Neutrophil (primary cell): ENCODE data around the gene LAMB3.
A peak's percentile ranks its signal among the peaks of the same experiment; 100 is the strongest.
"Not testable (repeated sequence)": the region's sequence is repeated elsewhere in the genome, so short reads cannot be mapped to it uniquely, and the experiment has no call there.

Source experiments
- H3K27ac ChIP-seq: fragments of 200-600 bp; sonication (generic); 2 replicates; pipeline ENCODE4 v1.5.1; 2016; ENCODE audit warnings: mild to moderate bottlenecking, moderate library complexity
- H3K27me3 ChIP-seq: fragments of 200-600 bp; sonication (generic); 2 replicates; pipeline ENCODE4 v1.6.0; 2016; ENCODE audit warnings: mild to moderate bottlenecking
- H3K36me3 ChIP-seq: fragments of 200-600 bp; sonication (generic); 2 replicates; pipeline ENCODE4 v1.5.1; 2017
- H3K4me1 ChIP-seq, 2 experiments: fragments of 200-600 bp in 1 of 2; sonication (generic) in 1 of 2; 1 replicate in 1 of 2; 2 replicates in 1 of 2; pipeline versions ENCODE4 v1.5.1 to v1.6.1; 2013 to 2016; ENCODE audit warnings: low read depth in 1 of 2, low read length in 1 of 2, mild to moderate bottlenecking in 1 of 2, moderate library complexity in 1 of 2; ENCODE audit not compliant: control insufficient read depth in 1 of 2, insufficient read depth in 1 of 2
- H3K4me3 ChIP-seq, 2 experiments: fragments of 200-600 bp in 1 of 2; sonication (generic) in 1 of 2; 1 replicate in 1 of 2; 2 replicates in 1 of 2; pipeline ENCODE4 v1.5.1; 2013 to 2016; ENCODE audit warnings: low read depth in 1 of 2, low read length in 1 of 2, mild to moderate bottlenecking in 1 of 2, moderate library complexity in 1 of 2
- H3K9me3 ChIP-seq: fragments of 200-600 bp; sonication (generic); 2 replicates; pipeline ENCODE4 v1.5.1; 2016
- TF ChIP-seq, protein P1 (sequence below): fragments of 200-600 bp; sonication (generic); IDR thresholded peaks from 2 replicates; pipeline ENCODE4 v1.5.1; 2016; ENCODE audit warnings: antibody characterized with exemption

The LAMB3 gene

DNA sequence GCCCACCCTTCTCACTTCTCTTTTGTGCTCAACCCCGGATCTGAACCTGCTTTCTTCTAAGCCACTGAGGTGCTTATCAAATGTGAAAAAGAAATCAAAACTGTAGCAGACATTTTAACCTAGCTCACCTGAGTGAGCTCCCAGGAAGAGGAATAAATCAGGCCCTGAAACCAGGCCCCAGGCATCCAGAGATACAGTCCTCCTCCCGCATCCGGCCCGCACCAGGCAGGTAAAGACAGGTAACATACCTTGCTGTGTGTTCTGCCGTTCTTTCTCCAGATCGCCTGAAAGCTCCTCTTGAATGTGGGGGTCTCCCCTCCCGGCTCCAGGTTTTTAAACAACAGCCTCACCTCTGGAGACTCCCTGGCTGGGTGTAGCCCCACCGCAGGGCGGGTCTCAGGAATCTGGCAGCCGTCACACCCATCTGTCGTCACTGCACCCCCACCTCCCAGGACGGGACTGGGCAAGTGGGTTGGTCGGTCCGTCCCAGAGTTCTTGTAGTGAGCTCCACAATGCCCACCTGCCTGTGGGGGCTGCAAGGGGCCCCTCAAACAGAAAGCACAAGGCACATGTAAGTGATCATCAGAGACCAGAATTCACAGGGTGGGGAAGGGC is at the start of gene LAMB3:
LAMB3 (minus strand) TSS at position 305 of the 615 bp plus-strand sequence. CDS start 1,481 bp downstream, outside the sequence.
- H3K4me3 ChIP-seq, result peak within 1 kb of the TSS in 1 of 2 experiments; percentile 29
- H3K27ac ChIP-seq, result peak within 1 kb of the TSS; percentile 90
- H3K36me3 ChIP-seq, result no peaks in the 10 kb centered on the region
- H3K9me3 ChIP-seq, result no peaks in the 10 kb centered on the region
- TF ChIP-seq, protein P1, sequence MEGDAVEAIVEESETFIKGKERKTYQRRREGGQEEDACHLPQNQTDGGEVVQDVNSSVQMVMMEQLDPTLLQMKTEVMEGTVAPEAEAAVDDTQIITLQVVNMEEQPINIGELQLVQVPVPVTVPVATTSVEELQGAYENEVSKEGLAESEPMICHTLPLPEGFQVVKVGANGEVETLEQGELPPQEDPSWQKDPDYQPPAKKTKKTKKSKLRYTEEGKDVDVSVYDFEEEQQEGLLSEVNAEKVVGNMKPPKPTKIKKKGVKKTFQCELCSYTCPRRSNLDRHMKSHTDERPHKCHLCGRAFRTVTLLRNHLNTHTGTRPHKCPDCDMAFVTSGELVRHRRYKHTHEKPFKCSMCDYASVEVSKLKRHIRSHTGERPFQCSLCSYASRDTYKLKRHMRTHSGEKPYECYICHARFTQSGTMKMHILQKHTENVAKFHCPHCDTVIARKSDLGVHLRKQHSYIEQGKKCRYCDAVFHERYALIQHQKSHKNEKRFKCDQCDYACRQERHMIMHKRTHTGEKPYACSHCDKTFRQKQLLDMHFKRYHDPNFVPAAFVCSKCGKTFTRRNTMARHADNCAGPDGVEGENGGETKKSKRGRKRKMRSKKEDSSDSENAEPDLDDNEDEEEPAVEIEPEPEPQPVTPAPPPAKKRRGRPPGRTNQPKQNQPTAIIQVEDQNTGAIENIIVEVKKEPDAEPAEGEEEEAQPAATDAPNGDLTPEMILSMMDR, result no peak
- peaks cover 9% of the 10 kb centered on the region for H3K27me3 ChIP-seq
- peaks cover 74 to 84% of the 10 kb centered on the region in 2 experiments for H3K4me1 ChIP-seq

DNA sequence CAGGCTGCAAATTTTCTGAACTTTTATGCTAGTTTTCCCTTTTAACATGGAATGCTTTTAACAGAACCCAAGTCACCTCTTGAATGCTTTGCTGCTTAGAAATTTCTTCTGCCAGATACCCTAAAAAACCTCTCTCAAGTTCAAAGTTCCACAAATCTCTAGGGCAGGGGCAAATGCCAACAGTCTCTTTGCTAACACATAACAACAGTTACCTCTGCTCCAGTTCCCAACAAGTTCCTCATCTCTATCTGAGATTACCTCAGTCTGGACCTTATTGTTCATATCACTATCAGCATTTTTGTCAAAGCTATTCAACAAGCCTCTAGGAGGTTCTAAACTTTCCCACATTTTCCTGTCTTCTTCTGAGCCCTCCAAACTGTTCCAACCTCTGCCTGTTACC is 48.5 kb upstream of the LAMB3 start:
- H3K9me3 ChIP-seq, H3K4me3 ChIP-seq, H3K27ac ChIP-seq, H3K36me3 ChIP-seq, H3K4me1 ChIP-seq: not testable (repeated sequence)
- peaks cover 62% of the 10 kb centered on the region for H3K27me3 ChIP-seq

DNA sequence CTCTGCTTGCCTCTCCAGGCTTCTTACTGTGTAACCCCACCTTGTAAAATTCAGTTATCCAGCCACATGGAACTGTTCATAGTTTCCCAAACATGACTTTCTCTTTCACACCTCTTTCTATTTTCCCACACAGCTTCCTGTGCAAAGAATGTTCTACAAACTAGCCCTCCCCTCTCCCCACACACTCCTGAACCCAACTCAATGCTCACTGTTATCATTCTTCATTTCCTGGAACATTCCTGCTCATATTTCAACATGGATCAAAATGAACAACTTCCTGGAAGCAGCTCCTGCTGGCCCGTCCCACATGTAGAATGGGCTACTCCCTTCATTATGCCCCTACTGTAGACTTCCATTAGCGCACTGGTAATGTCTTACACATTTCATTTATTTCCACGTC is 44.9 kb upstream of the LAMB3 start:
- Histone ChIP-seq H3K27ac (no peak overlapping the region), H3K4me3 (no peak overlapping the region), H3K36me3 (no peaks in the 10 kb centered on the region), H3K27me3 (peaks cover 60% of the 10 kb centered on the region), H3K9me3 (no peaks in the 10 kb centered on the region), H3K4me1 (peaks cover 7% of the 10 kb centered on the region in 2 experiments)
- TF ChIP-seq, protein P1, result no peak

DNA sequence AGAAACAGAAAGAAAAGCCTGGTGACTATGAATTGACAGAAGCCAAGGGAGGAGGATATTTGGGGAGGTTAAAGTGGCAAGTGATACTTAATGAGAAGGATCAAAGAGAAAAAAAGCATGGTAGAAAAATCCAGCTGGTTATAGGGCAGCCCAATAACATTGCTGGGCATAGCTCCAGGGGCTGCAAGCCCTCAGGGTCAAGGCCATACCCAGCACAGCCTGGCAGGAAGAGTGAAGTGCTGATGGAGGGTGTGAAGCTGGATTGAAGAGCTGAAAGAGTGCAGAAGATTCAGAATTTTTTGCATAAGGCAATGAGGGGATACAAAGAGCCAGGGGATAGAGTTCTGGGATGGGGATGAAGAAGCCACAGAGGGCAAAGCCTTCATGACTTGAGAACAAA is 44.4 kb upstream of the LAMB3 start:
- peaks cover 55% of the 10 kb centered on the region for H3K27me3 ChIP-seq
- H3K4me1 ChIP-seq, result peaks cover 7% of the 10 kb centered on the region in 2 experiments
- TF ChIP-seq, protein P1, result no peak
- no peaks in the 10 kb centered on the region for H3K9me3 ChIP-seq
- no peak overlapping the region for H3K27ac ChIP-seq
- H3K36me3 ChIP-seq, result no peaks in the 10 kb centered on the region
- H3K4me3 ChIP-seq, result no peak overlapping the region

DNA sequence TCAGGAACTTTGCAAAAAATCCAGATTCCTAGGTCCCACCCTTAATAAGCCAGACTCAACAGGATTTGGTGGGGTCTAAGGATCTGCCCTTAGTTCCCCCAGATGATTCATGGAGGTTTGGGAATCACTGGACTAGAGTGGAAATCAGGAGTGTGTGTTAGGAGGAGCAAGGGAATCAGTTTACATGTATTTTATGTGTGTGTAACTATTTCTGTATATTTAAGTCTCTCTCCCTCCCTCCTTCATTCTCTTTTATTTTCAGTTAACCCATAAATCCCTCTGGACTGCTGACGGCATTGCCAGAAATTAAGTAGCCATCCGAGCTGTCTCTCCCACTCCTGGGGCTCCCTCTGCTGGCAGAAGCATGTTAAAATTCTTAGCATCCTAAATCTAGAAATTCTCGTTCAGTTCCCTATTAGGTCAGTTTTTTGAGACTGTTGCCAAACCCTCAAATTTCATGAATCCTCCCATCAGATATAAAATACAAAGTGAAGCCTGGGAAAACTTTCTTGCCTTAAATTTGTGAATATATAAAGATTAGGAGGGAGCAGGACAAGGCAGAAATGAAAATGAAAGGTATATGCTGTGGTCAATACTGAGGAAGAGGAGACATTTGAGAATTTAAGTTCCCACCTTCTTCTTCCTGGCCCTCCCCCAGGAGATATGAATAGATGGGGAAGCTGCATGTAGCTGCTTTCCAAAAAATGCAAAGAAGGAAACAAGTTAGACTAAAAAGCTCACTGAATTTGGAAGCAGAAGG is 40.7 kb upstream of the LAMB3 start:
- H3K27ac ChIP-seq, result peak overlapping the region; percentile 13
- no peak overlapping the region for H3K4me3 ChIP-seq
- peaks cover 64% of the 10 kb centered on the region for H3K27me3 ChIP-seq
- no peaks in the 10 kb centered on the region for H3K36me3 ChIP-seq
- TF ChIP-seq, protein P1, result peak; percentile 88
- H3K9me3 ChIP-seq, result no peaks in the 10 kb centered on the region
- H3K4me1 ChIP-seq, result peaks cover 7% of the 10 kb centered on the region in 2 experiments

DNA sequence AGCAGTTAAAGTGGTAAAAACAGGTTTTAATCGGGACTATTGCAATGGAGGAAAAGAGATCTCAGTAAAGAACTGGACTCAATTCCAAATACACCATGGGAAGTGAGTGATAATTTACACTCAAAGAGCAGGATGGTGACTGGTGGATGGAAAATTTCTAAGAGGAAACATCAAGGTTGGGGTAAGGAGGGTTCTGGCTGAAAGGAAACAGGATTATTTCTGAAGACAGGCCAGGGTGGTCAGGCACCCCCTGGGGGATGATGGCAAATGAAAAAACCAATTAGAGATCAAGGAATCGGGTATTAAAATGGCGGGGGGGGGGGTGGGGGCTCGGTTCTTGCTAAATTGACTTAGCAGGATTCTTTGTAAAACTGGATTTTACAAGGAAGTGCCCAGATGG is 40.1 kb upstream of the LAMB3 start:
- no peak overlapping the region for H3K4me3 ChIP-seq
- no peaks in the 10 kb centered on the region for H3K9me3 ChIP-seq
- H3K27me3 ChIP-seq, result peaks cover 68% of the 10 kb centered on the region
- TF ChIP-seq, protein P1, result no peak
- peak overlapping the region; percentile 15 for H3K27ac ChIP-seq
- H3K4me1 ChIP-seq, result peaks cover 7% of the 10 kb centered on the region in 2 experiments
- H3K36me3 ChIP-seq, result no peaks in the 10 kb centered on the region
